Stimulated activated CD4-positive, alpha-beta T cell treated with anti-CD3 and anti-CD28 coated beads, Interleukin-1b, Interleukin-23, amount 100 ng/mL, for 48 hours (primary cell): ENCODE results near the gene NUDT7.

ENCODE experiments used
- DNase-seq: peaks from one replicate; pipeline ENCODE4 v3.0.0-alpha.2; 2020

NUDT7 gene

DNA sequence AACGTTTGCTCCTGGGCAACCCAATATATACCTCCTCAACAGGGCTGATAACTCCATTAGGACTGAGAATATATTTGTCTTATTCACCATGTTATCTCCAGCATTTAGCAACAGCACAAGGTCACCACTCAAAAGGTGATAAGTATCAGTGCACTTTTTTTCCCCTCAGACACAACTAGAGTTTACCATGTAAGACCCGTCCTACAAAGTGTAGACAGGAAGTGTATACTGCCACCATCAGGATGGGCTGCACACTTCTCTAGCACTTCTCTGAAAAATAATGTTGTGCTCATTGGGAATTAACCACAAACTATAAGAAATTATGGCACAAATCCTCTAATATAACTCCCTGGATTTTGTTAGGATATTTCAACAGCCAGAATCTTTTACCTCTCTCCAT, 60.4 kb downstream of the NUDT7 start:
- DNase-seq: no peak

DNA sequence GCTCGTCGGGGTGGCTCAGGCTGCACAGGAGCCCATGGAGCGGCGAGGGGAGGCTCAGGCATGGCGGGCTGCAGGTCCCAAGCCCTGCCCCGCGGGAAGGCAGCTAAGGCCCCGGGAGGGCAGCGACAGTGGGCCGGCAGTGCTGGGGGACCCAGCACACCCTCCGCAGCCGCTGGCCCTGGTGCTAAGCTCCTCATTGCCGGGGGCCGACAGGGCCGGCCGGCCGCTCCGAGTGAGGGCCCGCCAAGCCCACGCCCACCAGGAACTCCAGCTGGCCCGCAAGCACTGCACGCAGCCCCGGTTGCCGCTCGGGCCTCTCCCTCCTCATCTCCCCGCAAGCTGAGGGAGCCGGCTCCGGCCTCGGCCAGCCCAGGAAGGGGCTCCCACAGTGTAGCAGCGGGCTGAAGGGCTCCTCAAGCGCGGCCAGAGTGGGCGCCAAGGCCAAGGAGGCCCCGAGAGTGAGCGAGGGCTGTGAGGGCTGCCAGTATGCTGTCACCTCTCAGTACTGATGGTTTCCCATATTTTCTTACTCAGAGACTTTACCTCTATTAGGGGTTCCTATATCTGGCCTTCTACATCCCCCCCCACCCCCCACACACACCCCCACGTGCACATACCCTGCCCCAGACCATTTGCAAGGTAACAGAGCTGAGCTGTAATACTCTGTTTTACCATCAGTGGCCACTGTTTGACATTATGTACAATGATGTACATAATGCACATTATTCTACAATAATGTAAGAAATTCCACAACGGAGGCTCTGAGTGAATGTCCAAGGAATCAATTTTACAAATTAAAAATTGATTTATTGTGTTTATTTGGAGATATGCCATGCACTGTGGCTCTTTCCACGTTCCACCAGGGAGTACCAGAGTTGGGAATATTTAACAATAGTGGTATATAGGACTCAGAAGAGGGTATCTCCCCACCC, 62.4 kb downstream of the NUDT7 start:
- no peak for DNase-seq

DNA sequence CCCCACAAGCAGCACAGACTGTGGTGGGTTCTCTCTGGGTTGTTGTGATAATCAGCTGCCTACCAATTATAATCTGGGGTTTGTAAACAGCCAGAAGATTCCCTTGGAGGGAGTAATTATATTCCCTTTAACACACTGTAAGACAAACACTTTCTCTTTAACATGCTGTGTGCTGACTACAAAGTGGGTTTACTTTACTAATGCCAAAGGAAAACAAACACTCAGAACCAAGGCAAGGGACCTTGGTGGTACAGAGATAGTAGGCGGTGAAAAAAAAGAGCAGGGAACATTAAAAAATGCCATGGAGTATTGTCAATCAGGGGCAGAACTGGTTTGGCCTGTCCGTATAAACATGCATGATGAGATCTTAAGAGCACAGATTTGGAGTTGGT, 63.1 kb downstream of the NUDT7 start:
- no peak for DNase-seq

DNA sequence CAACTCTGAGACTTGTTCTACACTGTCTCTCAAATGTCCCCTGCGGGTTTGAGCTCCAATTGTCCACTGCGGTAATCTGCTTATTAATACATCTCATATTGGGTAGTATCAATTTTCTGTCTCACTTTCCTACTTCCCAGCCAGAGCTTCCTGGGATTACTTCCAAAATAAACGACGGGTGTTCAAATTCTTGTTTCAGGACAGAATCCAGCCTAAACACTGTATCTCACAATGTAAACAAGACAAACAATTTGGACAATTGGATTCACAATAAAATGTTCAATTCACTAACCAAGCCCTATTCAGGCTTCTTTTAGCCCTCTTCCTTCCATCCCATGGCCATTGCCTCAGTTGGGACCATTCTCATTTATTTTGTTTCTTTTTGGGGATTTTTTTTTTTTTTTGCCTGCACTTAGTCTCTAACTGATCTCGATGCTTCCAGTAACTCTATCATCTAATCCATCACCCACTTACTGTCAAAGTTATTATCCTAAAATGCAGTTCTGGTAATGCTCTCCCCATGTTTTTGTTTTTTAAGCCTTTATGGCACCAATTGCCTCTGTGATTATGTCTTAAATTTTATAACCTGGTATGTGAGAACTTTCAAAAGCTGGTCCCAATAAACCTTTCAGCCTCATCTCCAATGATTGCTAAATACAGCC, 64.0 kb downstream of the NUDT7 start:
- no peak for DNase-seq

DNA sequence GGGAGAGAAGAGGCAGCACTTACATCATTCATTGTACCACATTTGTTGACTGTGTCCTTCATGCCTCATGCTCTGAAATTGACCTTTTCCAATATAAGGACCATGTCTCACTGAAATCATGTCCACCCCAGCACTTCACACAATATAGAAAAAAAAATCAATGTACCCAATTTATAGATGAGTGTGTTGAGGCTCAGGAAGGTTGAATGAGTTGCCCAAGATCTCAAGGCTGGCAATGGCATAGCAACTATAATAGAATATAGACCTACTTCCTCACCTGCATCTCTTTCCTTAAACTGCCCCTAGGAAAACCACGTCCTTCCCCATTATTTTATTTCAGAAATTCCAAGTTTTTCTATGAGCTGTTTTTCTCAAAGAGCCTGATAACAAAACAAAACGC, 65.1 kb downstream of the NUDT7 start:
- DNase-seq: no peak

DNA sequence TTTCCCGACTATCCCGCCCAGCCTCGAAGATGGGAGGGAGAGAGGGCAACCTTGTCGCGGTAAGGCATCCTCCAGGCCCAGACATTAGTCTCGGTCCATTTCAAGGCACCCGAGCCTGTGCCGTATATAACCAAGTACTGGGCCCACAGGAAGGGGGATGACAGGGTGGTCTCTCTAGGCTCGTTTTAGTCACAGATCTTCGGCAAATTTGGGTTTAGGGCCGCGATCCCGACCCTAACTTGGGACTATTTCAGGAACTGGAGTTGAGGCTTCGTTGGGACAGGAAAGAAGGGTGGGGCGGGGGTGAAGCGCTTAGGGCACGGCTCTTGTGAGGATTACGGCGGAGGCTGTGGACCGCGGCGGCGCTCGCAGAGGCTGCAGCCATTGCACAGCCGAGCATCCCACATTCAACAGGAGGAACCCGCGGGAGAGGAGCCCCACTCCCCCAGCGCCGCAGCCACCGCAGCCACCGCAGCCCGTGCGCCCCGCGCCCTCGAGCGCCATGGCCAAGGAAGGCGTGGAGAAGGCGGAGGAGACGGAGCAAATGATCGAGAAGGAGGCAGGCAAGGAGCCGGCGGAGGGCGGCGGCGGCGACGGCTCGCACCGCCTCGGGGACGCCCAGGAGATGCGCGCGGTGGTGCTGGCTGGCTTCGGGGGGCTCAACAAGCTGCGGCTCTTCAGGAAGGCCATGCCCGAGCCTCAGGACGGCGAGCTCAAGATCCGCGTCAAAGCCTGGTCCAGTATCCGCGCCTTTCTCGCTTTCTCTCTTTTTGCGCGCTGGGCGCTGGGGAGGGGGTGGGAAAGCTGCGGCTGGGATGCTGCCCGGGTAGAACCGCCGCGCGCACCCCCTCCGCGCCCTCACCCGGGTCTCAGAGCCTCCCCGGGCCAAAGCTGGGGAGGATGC, 66.1 kb downstream of the NUDT7 start, which contains the start of gene VAT1L:
Gene VAT1L, plus strand, starts transcription at position 384 of the 904 bp plus-strand sequence. Its CDS starts 119 bp downstream, at position 503.
- no peak for DNase-seq

DNA sequence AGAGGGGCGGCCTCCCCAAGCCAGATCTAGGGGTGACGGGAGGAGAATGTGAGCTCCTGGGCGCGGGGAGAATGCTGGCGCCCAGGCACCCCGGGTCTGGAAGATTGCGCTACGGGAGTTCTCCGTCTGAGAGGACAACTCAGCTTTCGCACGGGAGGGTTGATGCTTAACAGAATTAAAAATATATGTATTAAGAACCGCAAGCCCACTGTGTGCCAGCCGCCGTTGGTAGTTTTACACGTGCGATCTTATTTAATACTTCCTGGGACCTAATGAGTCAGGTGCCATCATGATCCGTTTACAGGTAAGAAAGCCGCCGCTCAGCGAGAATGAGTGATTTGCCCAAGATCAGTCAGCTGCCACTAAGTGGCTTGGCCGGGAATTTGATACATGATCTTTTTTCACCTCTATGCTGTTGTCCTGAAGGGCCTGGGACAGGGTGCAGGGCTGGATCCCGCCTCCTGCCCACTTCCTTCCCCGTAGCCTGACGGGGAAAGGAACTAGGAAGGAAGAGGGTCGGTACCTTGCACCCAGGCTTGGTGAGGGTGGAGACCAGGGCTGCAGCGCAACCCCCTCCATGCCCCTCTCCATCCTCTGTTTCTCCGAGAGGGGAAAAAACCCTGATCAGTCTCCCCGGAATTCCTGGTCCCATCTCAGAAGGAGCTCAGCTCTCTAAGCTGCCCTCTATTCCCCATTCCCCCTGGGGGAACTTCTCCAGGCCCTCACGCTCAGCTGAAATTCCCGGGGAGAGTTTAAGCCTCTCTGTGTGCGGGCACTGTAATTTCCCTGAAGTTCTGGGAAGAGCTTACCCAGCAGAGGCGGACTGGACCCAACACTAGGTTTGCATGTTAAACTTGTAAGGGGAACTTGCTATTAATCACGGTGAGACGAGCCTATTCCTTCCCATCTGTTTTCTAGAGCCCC, 67.0 kb downstream of the NUDT7 start:
- DNase-seq: no peak

DNA sequence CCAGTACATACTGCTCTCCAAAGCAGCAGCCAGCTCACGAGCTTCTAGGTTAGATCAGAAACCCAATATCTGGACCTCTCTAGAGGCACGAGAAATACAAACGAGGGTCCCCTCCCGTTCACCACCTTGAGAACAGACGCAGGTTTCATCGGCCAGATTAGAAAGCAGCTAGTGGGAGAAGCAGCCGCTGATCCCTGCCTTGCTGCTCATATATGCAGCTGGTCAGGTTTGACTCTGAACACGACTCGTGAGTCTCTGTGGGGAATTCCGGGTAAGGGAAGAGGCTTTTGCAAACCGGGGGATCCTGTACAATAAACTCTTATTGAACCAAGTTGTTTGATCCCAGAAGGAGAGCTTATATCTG, 67.7 kb downstream of the NUDT7 start:
- DNase-seq: no peak

DNA sequence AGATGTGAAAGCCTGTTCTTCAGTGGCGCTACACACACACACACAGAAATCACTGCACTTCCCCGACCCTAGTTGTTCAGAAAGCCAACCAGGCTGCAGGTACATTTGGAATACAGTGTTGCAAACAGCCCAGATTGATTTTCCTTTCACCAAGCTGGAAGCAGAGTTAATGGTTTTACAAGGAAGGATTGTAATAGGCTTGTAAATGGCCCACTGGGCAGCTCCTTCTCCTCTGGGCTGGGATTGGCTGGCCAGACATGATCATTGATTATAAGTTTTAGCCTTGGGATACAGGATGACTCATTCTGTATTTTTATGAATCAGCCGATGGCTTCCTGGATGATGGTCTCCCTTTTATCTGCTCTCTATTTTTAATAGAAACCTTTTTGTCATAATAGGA, 68.6 kb downstream of the NUDT7 start:
- DNase-seq: no peak
